Small intestine (tissue), 16 donors: Measurements from ENCODE around the gene RHOG. TPM values are rescaled to one million over a fixed set of nuclear protein-coding genes. Genes with fewer than 3 reads are reported as not detected.

Experiments
- DNase-seq, 2 donors: peaks; one replicate each; pipeline versions ENCODE4 v3.0.0 to v3.0.0-alpha.2; 2013
- FAIRE-seq: peaks from 2 replicates; lab custom pipeline; 2012; peaks lifted over from hg19 to GRCh38; lab: Jason Lieb, UNC
- H3K27ac ChIP-seq, 3 donors: one replicate each; pipeline ENCODE4 v1.5.1; 2013; ENCODE audit warnings: low read length in 2 of 3, mild to moderate bottlenecking in 2 of 3, control low read depth in 1 of 3, inconsistent platforms in 1 of 3, low read depth in 1 of 3, moderate library complexity in 1 of 3
- H3K27me3 ChIP-seq, 3 donors: one replicate each; pipeline ENCODE4 v1.6.1; 2013; ENCODE audit warnings: low read length in 3 of 3, inconsistent platforms in 1 of 3; ENCODE audit not compliant: control insufficient read depth in 3 of 3, insufficient read depth in 3 of 3
- H3K36me3 ChIP-seq, 3 donors: one replicate each; pipeline ENCODE4 v1.6.1; 2013; ENCODE audit warnings: low read length in 3 of 3, inconsistent platforms in 1 of 3, low read depth in 1 of 3, mild to moderate bottlenecking in 1 of 3, moderate library complexity in 1 of 3; ENCODE audit not compliant: control insufficient read depth in 3 of 3, insufficient read depth in 2 of 3
- H3K4me1 ChIP-seq, 3 donors: one replicate each; pipeline ENCODE4 v1.6.1; 2013; ENCODE audit warnings: low read length in 2 of 3, inconsistent platforms in 1 of 3, low read depth in 1 of 3, mild to moderate bottlenecking in 1 of 3, moderate library complexity in 1 of 3; ENCODE audit not compliant: control insufficient read depth in 3 of 3, insufficient read depth in 2 of 3
- H3K4me3 ChIP-seq, 3 donors: one replicate each; pipeline ENCODE4 v1.5.1; 2013; ENCODE audit warnings: low read length in 3 of 3, control low read depth in 1 of 3, inconsistent platforms in 1 of 3, low read depth in 1 of 3, mild to moderate bottlenecking in 1 of 3, moderate library complexity in 1 of 3
- H3K9me3 ChIP-seq, 2 donors: one replicate each; pipeline ENCODE4 v1.6.1; 2013; ENCODE audit warnings: low read depth in 1 of 2, low read length in 1 of 2; ENCODE audit not compliant: control insufficient read depth in 2 of 2, insufficient read depth in 1 of 2
- WGBS, 3 donors: extraction: QIAGEN DNeasy Blood & Tissue Kit; methylation state at CpG; one replicate each; pipeline ENCODE4 v1.1.7; 2013; 5-methylcytosine and 5-hydroxymethylcytosine counted together
- long read RNA-seq, 10 donors: transcript quantifications; one replicate each; lab custom pipeline, GENCODE V29; 2026
- polyA plus RNA-seq, 4 donors: library from polyadenylated mRNA; stranded (reverse) in 3 of 4; unstranded in 1 of 4; fragments of 200-250 nt in 3 of 4; fragments of 120-200 nt in 1 of 4; gene quantifications; one replicate each; pipeline versions ENCODE4 v1.2.1 to v1.2.3, GENCODE V29; 2013
- donor health status: healthy with polysubstance abuse.
- donor health status: control.
- donor health status: control.
- donor health status: Bipolar disorder and iron deficiency.
- donor health status: healthy.

RHOG gene
- 100 to 1,000 TPM in 1 of 4 donors, 10 to 100 TPM in 3; 45.5 to 114 (median 74.3) TPM for polyA plus RNA-seq
- long read RNA-seq, donor 1, transcript RHOG-201 (2 exons, 1,319 nt) = major isoform, 25 of 25 reads
- long read RNA-seq, donor 1, partial matches to known transcripts = 0 of 25 reads
- long read RNA-seq, donor 1, other reads (novel, unspliced or antisense) = 0 of 25 reads
- long read RNA-seq, donor 2, transcript RHOG-201 (2 exons, 1,319 nt) = major isoform, 11 of 23 reads
- long read RNA-seq, donor 2, partial matches to known transcripts = 11 of 23 reads
- long read RNA-seq, donor 2, other reads (novel, unspliced or antisense) = 0 of 23 reads
- long read RNA-seq, donor 3, transcript RHOG-201 (2 exons, 1,319 nt) = major isoform, 12 of 12 reads
- long read RNA-seq, donor 3, partial matches to known transcripts = 0 of 12 reads
- long read RNA-seq, donor 3, other reads (novel, unspliced or antisense) = 0 of 12 reads
- long read RNA-seq, donor 4 = 0 reads
- long read RNA-seq, donor 5, partial matches to known transcripts = 0 of 2 reads
- long read RNA-seq, donor 5, other reads (novel, unspliced or antisense) = 0 of 2 reads
- long read RNA-seq, donor 6, transcript RHOG-201 (2 exons, 1,319 nt) = major isoform, 17 of 17 reads
- long read RNA-seq, donor 6, partial matches to known transcripts = 0 of 17 reads
- long read RNA-seq, donor 6, other reads (novel, unspliced or antisense) = 0 of 17 reads
- long read RNA-seq, donor 7 = 0 reads
- long read RNA-seq, donor 8, partial matches to known transcripts = 0 of 2 reads
- long read RNA-seq, donor 8, other reads (novel, unspliced or antisense) = 0 of 2 reads
- long read RNA-seq, donor 9, partial matches to known transcripts = 0 of 4 reads
- long read RNA-seq, donor 9, other reads (novel, unspliced or antisense) = 0 of 4 reads
- long read RNA-seq, donor 10, transcript RHOG-201 (2 exons, 1,319 nt) = major isoform, 8 of 8 reads
- long read RNA-seq, donor 10, partial matches to known transcripts = 0 of 8 reads
- long read RNA-seq, donor 10, other reads (novel, unspliced or antisense) = 0 of 8 reads

- Histone ChIP-seq H3K27me3 (no peaks in the 10 kb centered on the region), H3K4me3 (peak within 1 kb of the TSS; percentile 76 to 92 (median 82)), H3K36me3 (peaks cover 0 to 6% (median 0%) of the 10 kb centered on the region in 3 donors), H3K27ac (peak within 1 kb of the TSS; percentile 94 to 98 (median 96)), H3K4me1 (peaks cover 13 to 20% (median 16%) of the 10 kb centered on the region in 3 donors), H3K9me3 (peaks cover 0 to 10% of the 10 kb centered on the region in 2 donors)
- 0% methylated on average over 18 to 39 of the region's 42 CpGs for WGBS, 3 donors
- FAIRE-seq (no peak), DNase-seq (peak; percentile 82 to 83)
Observed at GRCh38 chr11:3840870-3841425, at the start of gene RHOG. Gene RHOG (minus strand): TSS chr11:3840959. CDS start chr11:3828138, 12,821 bp downstream.

- H3K4me1 ChIP-seq = peaks cover 0 to 4% (median 3%) of the 10 kb centered on the region in 3 donors
- no peak overlapping the region for H3K27ac ChIP-seq
- H3K9me3 ChIP-seq = no peaks in the 10 kb centered on the region
- DNase-seq = no peak
- no peak overlapping the region for H3K4me3 ChIP-seq
- H3K36me3 ChIP-seq = peaks cover 0 to 2% (median 0%) of the 10 kb centered on the region in 3 donors
- FAIRE-seq = no peak
- H3K27me3 ChIP-seq = no peaks in the 10 kb centered on the region
- WGBS, 3 donors = 87 to 96% (median 92%) methylated on average over 2 of the region's 2 CpGs
Observed at GRCh38 chr11:3890014-3890413, 49.3 kb upstream of the RHOG start.

GRCh38 chr11:3888876-3889275 lies 48.1 kb upstream of the RHOG start:
- H3K9me3 ChIP-seq = no peaks in the 10 kb centered on the region
- no peak for DNase-seq
- no peak overlapping the region for H3K4me3 ChIP-seq
- H3K4me1 ChIP-seq = peaks cover 0 to 3% (median 0%) of the 10 kb centered on the region in 3 donors
- FAIRE-seq = no peak
- H3K27ac ChIP-seq = no peak overlapping the region
- H3K27me3 ChIP-seq = no peaks in the 10 kb centered on the region
- peaks cover 0 to 2% (median 0%) of the 10 kb centered on the region in 3 donors for H3K36me3 ChIP-seq

GRCh38 chr11:3886985-3887384 lies 46.2 kb upstream of the RHOG start:
- H3K4me1 ChIP-seq = peaks cover 0 to 3% (median 0%) of the 10 kb centered on the region in 3 donors
- H3K27me3 ChIP-seq = no peaks in the 10 kb centered on the region
- 86 to 91% (median 90%) methylated on average over 1 of the region's 1 CpG for WGBS, 3 donors
- H3K27ac ChIP-seq = no peak overlapping the region
- FAIRE-seq (no peak), DNase-seq (peak in 1 of 2 donors; percentile 41)
- H3K4me3 ChIP-seq = no peak overlapping the region
- H3K36me3 ChIP-seq = peaks cover 0 to 2% (median 0%) of the 10 kb centered on the region in 3 donors
- H3K9me3 ChIP-seq = no peaks in the 10 kb centered on the region

- no peak overlapping the region for H3K27ac ChIP-seq
- no peak for FAIRE-seq
- no peak for DNase-seq
- no peaks in the 10 kb centered on the region for H3K9me3 ChIP-seq
- no peak overlapping the region for H3K4me3 ChIP-seq
- peaks cover 0 to 2% (median 0%) of the 10 kb centered on the region in 3 donors for H3K36me3 ChIP-seq
- H3K4me1 ChIP-seq = peaks cover 0 to 4% (median under 1%) of the 10 kb centered on the region in 3 donors
- no peaks in the 10 kb centered on the region for H3K27me3 ChIP-seq
- WGBS, 3 donors = 91 to 98% (median 97%) methylated on average over 7 of the region's 7 CpGs
Observed at GRCh38 chr11:3885855-3886254, 45.1 kb upstream of the RHOG start.

- Histone ChIP-seq H3K27ac (no peak overlapping the region), H3K27me3 (no peaks in the 10 kb centered on the region), H3K36me3 (peaks cover 0 to 2% (median 0%) of the 10 kb centered on the region in 3 donors), H3K4me1 (peaks cover 10 to 21% (median 16%) of the 10 kb centered on the region in 3 donors), H3K9me3 (no peaks in the 10 kb centered on the region), H3K4me3 (no peak overlapping the region)
- no peak for FAIRE-seq
- DNase-seq = no peak
Observed at GRCh38 chr11:3882655-3883054, 41.9 kb upstream of the RHOG start.

- Histone ChIP-seq H3K9me3 (no peaks in the 10 kb centered on the region), H3K27ac (peak overlapping the region in 1 of 3 donors; percentile 1), H3K4me3 (no peak overlapping the region), H3K4me1 (peaks cover 10 to 28% (median 16%) of the 10 kb centered on the region in 3 donors), H3K27me3 (no peaks in the 10 kb centered on the region), H3K36me3 (peaks cover 0 to 2% (median 0%) of the 10 kb centered on the region in 3 donors)
- DNase-seq (no peak), FAIRE-seq (no peak)
- WGBS, 3 donors = 54 to 80% (median 70%) methylated on average over 3 of the region's 3 CpGs
Observed at GRCh38 chr11:3880724-3881123, 40.0 kb upstream of the RHOG start.
